ENCODE data around the gene NUDT22.

The NUDT22 gene

DNA sequence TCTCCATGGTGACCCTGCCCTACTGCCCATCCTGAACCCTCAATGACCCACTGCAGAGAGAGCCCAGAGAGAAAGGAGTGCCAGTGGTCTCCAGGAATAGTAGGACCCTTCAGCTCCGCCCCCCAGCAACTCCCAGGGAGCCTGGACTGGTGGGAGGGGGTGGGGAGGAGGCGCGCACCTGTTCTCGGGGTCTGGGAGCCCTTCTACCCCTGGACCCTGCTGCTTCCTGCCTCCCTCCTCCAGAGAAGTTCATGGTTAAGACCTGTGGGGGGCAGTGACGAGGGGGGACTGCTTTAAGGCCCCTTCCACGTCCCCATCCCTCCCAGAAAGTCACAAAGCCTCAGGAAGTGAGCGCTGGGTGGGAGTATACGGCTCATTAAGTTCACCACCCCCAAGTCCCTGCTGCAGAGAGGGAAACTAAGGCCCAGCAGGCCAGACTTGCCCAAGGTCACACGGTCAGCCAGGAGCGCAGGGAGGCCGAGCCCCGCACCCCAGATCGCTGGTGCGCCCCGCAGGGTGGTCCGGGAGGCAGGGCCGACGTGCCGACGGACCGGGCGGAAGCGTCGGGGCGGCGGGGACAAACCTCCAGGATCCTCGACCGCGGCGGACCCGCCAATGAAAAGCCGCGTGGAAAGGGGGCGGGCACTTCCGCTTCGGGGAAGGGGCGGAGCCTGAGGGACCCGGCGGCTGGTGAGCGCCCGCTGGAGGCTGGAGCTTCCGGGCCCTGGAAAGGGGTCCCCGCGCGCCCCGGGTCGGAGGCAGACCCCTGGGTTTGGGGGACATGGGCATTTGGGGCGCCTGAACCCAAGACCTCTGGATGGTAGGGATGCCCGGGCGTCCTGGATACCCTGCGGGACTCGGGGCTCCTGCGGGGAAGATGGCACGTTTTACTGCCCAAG, at the start of gene NUDT22, which contains the start of gene TRPT1:
TSS of gene NUDT22 (plus strand) at position 667 of the 899 bp plus-strand sequence. CDS start 379 bp downstream, outside the sequence.
TSS of gene TRPT1 (minus strand) at position 579 of the 899 bp plus-strand sequence. CDS start at position 253, 326 bp downstream.
- peak; percentile 91 for DNase-seq (ENCODE audit: low spot score)

- DNase-seq (ENCODE audit: low spot score): no peak
Observed at GRCh38 chr11:64176751-64177150, 49.3 kb upstream of the NUDT22 start.

GRCh38 chr11:64178203-64178602, 47.9 kb upstream of the NUDT22 start:
- DNase-seq (ENCODE audit: low spot score): no peak

- no peak for DNase-seq (ENCODE audit: low spot score)
Observed at GRCh38 chr11:64178951-64179639, 47.0 kb upstream of the NUDT22 start.

DNA sequence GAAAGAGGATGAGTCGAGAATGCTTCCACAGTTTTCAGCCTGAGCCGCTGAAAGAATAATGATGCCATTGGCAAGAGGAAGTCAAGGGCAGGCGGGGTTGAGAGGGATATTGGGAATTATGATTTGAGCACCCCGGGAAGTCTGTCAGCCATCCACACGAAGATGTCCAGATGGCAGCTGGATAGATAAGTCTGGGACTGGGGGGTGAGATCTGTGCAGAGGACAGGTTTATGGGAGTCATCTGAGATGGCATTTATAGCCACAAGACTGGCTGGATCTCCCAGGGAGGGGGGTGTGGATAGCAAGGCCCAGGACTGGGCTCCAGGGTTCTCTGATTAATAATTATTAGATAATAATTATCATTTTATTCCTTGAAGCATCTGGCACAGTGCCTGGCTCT, 45.2 kb upstream of the NUDT22 start:
- no peak for DNase-seq (ENCODE audit: low spot score)

- no peak for DNase-seq (ENCODE audit: low spot score)
Observed at GRCh38 chr11:64181506-64182411, 44.3 kb upstream of the NUDT22 start.

GRCh38 chr11:64183890-64184289, 42.2 kb upstream of the NUDT22 start:
- no peak for DNase-seq (ENCODE audit: low spot score)

DNA sequence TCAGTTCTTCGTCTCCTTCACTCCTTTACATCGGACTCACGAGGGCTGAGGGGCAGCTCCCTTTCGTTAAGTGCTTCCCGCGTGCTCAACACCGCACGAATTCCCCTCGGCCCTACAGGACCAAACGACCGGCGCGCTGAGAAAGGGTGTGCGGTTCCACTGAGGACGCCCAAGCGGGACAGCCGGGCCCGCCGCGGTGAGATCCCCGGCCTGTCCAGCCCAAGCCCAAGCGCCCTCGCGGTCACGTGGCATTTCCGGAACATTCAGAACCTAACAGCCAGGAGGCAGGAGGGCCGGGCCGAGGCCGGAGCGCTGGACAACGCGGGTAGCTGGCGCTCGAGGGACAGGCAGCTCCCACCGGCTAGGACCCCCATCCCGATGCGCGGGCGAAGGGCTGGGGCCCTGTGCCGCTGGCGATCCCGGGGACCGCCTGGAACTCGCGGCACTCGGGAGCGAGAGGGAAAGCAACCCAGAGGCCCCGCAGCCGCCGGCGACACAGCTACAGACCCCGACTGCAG, 40.8 kb upstream of the NUDT22 start:
- DNase-seq (ENCODE audit: low spot score): no peak

DNA sequence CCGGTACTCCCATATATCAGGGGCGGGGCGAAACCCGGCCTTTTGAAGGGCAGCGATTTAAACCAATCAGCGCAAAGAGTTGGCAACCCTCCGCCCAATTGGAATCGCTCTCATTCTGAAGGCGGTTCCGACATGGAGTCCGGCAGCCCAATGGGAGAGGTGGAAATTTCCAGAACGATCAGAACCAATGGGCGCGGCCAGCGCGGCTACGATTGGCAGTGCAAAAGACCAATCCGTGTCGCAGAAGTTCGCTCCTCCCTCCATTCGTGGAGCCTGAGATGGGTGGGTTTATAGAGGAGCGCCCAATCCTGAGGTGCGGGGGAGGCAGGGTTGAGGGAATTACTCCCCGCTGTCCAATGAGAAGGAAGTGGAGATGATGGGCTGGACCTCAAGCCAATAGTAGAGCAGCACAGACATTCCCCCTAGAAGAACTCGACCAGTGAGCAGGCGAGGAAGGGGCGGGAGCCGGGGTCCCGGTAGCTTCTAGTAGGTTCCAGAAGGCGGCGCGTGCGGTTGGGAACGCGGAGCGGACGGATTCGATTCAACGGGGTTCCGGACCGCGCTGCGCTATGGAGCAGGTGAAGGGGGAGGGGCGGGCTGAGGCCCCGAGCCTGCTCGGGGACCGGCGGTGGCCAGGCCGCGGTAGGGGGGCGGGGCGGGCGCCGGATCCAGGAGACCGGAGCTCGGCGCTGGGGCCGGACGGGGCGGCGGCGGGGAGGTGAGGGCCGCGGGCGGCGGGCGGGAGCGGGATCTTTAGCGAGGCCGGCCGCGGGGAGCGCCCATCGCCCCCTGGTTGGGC, 40.2 kb upstream of the NUDT22 start, which contains the start of gene STIP1:
TSS of gene STIP1 (plus strand) at position 479 of the 799 bp plus-strand sequence. CDS start at position 570, 91 bp downstream.
- peak; percentile 99 for DNase-seq (ENCODE audit: low spot score)

- no peak for DNase-seq (ENCODE audit: low spot score)
Observed at GRCh38 chr11:64186492-64187165, 39.4 kb upstream of the NUDT22 start.

GRCh38 chr11:64192434-64192833, 33.6 kb upstream of the NUDT22 start:
- no peak for DNase-seq (ENCODE audit: low spot score)

DNA sequence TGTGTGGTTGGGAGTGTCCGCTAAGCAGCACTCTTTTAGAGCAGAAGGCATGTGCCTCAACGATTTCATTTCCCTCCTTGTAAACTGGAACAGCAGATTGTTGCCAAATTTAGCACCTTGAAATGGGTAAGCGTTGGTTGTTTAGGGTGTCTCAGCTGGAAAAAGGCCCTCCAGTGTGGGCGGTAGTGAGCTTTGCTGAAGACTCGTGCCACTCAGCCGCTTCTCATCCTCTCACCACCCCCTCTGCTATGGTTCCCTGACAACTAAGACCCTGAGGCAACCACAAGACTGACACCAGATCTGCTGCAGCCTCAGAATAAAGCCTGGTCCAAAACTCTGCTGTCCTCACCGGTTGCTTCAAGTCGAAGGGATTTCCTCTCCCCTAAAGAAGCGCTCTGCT, 29.4 kb upstream of the NUDT22 start:
- no peak for DNase-seq (ENCODE audit: low spot score)

DNA sequence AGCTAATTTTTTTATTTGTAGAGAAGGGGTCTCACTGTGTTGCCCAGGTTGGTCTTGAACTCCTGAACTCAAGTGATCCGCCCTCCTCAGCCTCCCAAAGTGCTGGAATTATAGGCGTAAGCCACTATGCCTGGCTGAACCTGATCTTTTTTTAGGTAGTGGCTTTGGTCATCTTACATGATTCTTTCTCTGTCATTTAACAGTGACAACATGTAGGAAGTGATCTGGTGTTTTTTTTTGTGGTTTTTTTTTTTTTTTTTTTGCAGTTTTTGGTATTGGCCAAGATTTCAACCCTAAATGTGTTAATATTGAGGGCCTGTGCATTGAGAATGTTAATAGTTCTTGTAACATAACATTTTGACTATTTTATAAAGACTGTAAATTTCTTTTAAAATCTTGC, 27.6 kb upstream of the NUDT22 start:
- DNase-seq (ENCODE audit: low spot score): no peak

DNA sequence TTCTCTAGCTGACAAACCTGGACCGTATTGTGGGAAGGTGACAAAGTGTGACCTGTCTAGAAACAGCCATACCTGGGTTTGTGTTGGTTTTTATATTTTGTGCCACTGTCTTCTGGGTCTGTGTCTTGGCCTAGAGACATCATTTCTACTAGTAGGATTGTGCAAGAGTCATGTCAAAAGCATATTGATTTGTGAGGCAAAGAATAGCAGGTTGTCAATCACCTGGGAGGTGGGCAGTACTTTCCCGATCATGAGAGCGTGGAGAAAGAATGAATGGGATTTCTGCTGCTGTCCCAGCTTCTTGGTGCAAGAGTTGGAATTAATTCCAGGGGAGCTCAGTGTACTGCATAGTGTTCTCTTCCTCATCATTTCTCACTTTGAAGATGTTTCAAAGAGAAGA, 24.5 kb upstream of the NUDT22 start:
- no peak for DNase-seq (ENCODE audit: low spot score)

DNA sequence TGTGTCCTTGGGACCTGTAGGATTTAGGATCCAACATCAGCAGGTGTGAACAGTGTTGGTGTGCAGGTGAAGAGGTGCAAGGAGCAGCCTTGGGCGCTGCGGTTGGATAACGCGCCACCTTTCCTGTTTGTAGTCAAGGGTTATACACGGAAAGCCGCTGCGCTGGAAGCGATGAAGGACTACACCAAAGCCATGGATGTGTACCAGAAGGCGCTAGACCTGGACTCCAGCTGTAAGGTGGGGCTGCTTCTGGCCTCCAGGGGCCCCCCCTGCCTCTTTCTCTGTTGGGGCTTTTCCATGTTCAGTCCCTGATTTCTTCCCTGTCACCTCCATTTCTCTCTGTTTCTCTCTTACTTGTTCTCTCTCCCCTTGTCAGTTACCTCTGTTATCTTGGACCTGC, 23.1 kb upstream of the NUDT22 start:
- no peak for DNase-seq (ENCODE audit: low spot score)

DNA sequence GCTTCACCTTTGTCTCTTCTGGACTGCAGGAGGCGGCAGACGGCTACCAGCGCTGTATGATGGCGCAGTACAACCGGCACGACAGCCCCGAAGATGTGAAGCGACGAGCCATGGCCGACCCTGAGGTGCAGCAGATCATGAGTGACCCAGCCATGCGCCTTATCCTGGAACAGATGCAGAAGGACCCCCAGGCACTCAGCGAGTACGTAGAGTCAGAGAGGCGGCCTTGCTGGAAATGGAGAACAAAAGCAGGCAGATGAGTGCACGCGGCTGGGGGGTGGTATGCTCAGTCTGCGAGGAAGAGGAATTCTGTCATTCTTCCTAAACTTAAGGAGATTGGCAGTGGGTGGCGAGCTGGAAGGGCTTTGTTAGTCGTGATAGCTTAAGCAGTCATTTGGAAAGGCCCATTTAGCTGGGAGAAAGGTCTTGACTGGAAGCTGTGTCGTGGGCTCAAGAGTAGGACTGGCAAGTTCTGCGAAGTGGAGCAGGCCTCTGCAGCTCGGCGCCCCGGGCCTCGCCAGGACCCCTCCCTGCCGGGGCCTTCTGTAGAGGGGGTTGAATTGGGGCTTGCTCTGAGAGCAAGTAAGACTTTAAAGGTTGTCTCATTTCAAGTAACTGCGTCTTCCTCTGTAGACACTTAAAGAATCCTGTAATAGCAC, 22.5 kb upstream of the NUDT22 start:
- no peak for DNase-seq (ENCODE audit: low spot score)

DNA sequence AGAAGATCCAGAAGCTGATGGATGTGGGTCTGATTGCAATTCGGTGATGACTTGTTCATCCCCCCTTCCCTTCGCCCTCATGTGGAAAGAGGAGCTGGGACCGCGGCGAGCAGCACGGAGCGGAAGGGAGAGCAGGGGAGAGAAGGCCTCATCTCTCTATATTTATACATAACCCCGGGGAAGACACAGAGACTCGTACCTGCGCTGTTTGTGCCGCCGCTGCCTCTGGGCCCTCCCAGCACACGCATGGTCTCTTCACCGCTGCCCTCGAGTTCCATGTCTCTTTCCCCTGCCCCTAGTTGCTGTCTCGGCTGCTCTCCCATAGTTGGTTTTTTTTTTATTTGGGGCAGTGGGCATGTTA, 22.0 kb upstream of the NUDT22 start:
- no peak for DNase-seq (ENCODE audit: low spot score)

DNA sequence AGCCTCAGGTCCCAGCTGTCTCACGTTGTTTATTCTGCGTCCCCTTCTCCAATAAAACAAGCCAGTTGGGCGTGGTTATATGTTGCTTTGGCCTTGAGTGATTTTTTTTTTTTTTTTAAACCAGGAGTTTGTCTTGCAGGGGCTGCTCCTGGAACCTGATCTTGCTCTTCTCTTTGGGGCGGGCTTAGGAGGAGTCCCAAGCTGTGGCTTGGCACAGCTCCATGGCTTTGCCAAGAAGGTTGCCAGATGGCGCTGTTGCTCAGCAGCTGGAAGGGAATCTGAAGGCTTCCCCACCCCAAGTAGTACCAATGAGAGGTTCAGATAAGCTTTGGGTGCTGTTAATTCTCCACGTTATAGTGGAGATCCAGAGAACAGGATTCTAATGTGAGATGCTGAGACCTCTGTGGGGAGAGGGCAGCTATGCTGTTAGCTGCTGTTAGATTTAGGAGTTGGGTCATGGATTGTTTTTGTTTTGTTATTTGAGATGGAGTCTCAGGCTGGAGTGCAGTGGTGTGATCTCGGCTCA, 21.5 kb upstream of the NUDT22 start:
- DNase-seq (ENCODE audit: low spot score): peak; percentile 83

DNA sequence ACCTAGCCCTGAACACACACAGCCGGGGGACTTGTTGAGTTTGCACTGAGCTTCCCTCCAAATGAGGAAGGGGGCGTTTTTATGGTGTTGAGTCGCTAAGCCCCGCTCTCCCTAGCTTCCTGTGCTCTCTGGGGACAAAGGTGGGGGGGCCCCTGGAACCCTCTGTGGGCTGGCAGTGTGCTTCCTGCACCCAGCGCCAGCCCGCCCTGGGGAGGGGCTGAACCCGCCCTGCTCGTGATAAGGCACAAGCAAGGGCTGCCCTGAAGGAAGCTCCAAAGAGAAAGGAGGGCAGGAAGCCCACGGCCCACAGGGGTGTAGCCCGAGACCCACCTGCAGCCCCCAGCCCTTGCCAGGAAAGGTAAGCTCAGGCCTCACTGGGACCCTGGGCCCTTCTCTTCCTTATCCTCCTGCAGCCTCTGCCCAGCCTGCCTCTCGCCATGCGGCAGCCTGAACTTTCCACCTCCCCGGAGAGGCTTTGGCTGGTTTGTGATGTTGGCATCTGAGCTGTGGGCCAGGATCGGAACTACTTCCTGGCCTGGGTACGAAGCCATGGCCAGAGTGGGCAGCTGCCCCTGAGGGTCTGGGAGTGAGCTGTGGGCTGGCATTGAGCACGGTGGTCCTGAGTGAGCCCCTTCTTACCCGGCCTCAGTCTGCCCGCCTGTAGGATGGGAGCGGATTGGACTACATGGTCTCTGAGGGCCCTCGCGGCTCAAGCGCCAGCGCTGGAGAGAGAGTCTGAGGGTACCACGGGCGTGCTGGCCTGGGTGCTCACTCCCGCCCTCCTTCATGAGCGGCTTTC, 19.4 kb upstream of the NUDT22 start, which contains the start of gene FERMT3:
TSS of gene FERMT3 (plus strand) at position 265 of the 799 bp plus-strand sequence. CDS start 644 bp downstream, outside the sequence.
- DNase-seq (ENCODE audit: low spot score): peak; percentile 81

All from germinal center (tissue), 1 donor.